Renal pelvis (tissue), 4 donors: ENCODE measurements around the gene CADM3. TPM values are rescaled to one million over a fixed set of nuclear protein-coding genes. Genes with fewer than 3 reads are reported as not detected.
A peak's percentile ranks its signal among the peaks of the same experiment; 100 is the strongest.

Source experiments
- DNase-seq: peaks from one replicate; pipeline ENCODE4 v3.0.0-alpha.2; 2013
- polyA plus RNA-seq, 3 donors: library from polyadenylated mRNA; unstranded; fragments of 120-200 nt; gene quantifications; one replicate each; pipeline ENCODE4 v1.2.1, GENCODE V29; 2013; ENCODE audit not compliant: insufficient read length in 3 of 3

CADM3 gene
- polyA plus RNA-seq, 3 donors: 0.17 to 0.54 TPM; not detected in 1

DNA sequence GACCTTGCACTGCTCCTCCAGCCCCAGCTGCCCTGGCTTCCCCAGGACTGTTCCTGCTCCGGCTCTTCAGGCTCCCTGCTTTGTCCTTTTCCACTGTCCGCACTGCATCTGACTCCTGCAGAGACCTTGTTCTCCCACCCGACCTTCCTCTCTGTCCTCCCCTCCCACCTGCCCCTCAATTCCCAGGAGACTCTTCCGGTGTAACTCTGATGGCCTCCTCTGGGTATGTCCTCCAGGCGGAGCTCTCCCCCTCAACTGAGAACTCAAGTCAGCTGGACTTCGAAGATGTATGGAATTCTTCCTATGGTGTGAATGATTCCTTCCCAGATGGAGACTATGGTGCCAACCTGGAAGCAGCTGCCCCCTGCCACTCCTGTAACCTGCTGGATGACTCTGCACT, 33.8 kb downstream of the CADM3 start:
- DNase-seq: no peak

DNA sequence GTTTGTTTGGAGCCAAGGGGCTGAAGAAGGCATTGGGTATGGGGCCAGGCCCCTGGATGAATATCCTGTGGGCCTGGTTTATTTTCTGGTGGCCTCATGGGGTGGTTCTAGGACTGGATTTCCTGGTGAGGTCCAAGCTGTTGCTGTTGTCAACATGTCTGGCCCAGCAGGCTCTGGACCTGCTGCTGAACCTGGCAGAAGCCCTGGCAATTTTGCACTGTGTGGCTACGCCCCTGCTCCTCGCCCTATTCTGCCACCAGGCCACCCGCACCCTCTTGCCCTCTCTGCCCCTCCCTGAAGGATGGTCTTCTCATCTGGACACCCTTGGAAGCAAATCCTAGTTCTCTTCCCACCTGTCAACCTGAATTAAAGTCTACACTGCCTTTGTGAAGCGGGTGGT, 34.7 kb downstream of the CADM3 start:
- no peak for DNase-seq

DNA sequence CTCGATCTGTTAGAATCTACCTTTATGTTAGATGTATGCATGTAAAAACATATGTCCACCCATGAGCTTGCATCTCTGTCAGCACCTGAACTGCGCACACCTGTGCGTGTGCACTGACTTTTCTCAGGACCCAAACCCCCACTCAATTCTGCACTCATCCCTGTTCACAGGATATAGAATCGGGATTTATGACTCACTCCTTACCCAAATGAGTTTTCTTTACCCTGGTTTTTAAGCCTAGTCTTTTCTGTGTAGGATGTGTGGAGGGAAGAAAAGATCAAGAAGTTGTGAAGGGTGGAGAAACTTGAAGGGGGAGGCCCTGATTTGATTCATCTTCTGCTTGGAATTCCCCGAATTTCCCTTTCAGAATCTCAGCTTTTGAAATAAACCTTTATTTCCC, 35.7 kb downstream of the CADM3 start:
- DNase-seq: no peak

GRCh38 chr1:159207774-159208173, 36.4 kb downstream of the CADM3 start:
- DNase-seq: no peak

- peak; percentile 21 for DNase-seq
These were observed 36.9 kb downstream of the CADM3 start for GRCh38 chr1:159208175-159208825.

- DNase-seq: no peak
These were observed 37.6 kb downstream of the CADM3 start for GRCh38 chr1:159209061-159209460.

DNA sequence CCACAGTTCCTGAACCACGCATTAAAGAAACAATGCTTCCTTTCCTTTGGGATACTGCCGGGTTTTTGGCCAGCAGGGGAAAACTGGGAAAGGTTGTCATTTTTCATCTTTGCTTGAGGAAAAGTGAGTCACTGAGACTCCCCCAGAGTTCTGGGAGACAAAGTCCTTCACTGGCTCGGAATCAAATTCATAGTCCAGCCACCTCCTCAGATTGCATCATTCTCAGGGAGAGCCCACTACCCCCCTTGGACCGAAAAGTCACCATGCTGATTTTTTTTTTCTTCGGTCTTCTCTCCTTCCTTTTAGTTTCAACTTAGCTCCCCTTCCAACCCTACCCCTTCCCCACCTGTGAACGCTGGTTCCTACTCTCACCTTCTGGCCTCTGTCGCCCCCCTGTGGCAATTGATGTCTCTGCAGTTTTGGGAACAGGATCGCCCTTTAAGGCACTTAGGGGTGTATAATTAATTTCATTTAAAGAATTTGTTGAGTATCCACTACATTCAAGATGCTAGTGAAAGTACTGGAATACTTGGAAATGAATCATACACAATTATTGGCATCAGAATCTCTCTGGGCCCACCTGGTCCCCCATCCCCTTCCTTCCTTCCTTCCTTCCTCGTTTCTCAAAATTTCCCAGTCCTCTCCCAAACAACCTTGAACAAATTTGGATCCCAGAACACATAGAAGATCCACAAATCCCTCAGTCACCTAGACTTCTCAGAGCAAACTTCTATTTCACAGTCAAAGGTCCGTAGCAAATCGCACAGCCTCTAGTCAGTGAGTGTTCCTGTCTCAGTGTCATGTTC, 40.1 kb downstream of the CADM3 start:
- DNase-seq: peak; percentile 14

DNA sequence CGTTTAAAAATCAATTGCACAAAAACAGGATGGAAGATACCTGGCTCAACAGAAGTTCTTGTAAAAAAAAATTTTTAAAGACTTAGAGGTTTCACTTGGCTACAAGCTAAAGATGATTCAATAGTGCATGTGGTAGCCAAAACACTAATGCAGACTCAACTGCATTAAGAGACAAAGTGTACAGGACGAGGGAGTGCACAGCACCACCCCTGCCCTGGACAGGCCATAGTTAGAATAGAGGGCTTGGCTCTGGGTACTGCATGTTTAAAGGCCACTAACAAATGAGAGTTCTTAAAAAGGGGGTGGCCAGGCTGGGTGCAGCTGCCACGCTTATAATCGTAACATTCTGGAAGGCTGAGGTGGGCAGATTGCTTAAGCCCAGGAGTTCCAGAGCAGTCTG, 41.2 kb downstream of the CADM3 start:
- DNase-seq: no peak

DNA sequence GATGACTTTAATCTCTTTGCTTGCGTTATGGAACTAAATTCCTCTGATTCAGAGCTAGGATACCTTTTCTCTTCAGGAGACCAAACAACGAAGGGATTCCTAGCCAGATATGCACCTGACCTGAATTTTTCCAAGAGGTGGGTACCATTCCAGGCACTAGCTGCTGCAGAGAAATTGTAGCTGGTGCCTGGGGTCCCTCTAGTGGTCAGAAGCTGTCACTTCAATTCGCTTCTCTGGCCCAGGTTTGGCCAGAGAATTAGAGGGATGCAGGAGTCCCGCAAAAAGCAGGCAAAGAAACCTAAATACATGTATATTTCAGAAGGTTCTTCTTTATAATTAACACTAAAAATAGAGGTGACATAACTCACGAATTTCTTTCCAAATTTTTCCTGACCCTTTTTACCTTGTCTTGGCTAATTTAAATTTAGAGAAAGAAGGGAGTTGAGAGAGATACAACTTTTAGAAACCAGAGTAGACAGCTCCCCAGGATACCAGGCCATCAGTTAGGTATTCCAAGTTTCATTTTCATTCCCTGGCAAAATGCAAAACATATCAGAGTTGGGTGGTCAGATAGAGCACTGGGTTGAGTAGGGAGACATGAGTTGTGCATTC, 42.8 kb downstream of the CADM3 start:
- peak; percentile 24 for DNase-seq

DNA sequence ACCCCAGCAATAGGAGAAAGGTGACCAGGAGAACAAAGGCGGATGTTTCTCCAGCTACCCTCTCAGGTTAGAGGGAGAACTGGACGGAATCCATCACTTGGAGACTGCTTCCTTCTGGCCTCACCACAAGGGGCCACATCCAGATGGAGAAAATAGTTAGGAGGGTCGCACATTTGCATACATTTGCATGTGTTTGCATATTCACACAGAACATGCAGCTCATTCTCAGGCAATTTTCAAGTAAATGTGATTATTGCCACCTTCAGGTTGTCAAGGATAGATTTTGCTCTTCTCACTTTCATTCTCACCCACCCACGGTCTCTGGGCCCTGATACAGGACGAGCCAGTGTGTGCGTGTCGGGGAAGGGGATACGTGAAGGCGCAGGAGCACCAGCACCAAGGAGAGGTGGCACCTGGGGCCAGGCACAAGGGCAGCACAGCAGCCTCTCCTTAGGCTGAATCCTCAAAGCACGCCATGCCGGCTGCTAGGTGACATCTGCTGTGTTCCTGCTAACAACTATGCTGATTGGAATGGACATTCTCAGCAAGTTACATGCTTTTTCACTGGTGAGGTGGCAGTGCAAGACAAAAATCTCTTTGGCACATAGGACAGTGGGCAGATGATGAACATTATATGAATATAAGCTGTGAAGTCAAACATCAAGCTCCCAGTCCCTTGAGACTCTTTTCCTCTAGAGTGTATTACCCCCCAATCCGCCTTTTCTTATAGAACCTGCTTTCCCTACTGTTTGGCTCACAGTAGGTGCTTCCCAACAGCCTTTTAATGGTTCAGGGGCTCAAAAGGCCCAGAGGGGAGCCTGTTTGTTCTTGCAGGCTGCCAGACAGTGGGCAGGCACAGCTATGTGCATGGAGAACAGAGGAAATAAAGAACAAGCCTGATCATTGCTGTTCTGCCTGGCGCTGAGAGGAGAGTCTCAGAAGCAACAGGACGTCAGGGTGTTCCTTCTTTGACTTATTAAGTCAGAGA, 47.5 kb downstream of the CADM3 start:
- DNase-seq: no peak

DNA sequence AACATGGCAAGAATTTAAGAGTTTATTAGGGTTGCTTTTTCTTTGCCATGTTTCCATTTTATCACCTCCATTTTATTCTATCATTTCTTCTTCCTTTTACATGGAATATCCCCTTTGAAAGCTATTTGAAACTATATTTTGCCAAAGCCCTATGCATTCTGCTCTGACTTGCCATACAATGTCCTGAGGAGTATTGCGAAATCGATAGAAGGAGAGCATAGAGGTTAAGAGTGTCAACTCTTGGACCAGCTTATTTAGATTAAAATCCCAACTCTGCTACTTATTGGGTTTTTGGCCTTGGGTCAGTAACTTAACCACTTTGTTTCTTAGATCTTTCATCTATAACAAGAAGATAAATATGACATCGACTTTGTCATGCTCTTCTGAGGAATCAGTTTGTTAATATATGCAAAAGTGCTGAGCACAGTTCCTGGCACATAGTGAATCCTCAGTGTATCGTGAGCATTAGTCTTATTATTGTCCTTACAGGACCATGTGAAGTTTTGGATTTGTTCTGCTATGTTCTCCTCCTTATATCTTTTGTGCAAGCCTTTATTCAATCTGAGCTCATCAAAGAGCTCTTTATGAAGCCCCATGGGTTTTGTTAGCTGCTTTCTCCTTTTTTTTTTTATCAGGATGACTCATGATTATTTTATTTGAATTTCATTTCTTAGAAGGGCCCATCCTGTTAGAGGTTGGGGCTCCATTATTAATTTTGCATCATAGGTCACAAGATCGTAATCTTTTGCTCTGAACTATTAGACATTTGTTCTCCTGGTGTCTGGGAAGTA, 50.9 kb downstream of the CADM3 start:
- DNase-seq: no peak

DNA sequence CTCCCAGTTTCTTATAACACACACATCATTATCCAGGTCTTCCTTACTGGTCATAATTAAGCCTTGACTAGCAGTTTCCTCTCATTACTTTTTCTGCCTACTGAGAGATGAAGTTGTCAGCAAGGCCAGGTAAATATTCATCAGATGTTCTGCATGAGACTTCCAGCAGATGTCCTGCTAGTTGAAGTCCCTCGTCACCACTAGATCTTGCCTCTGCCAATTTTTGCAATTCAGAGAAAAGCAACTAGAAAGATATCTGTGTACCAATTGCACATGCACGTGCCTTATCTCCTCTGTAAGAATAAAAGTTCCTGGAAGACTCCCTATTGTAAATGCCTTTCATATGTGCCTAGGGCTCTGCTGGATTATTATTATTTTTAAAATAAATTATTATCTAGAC, 51.6 kb downstream of the CADM3 start:
- no peak for DNase-seq

DNA sequence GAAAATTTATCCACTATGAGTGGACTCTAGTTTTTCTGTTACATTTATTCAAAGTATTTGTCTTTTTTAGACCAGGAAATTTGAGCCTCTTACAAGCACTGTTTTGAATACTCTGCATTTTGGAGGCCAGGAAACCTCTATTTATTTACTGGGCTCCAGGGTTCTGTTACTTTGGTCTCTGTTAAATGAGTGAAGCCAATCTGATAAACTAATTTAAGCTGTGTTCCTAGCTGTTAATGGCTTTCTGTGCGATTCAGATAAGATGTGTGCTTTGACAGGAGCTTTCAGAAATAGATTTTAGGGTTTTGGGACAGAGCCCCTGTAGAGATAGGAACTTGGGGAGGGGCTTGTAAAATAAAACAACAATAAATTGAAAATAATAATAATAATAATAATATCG, 57.1 kb downstream of the CADM3 start:
- DNase-seq: no peak

DNA sequence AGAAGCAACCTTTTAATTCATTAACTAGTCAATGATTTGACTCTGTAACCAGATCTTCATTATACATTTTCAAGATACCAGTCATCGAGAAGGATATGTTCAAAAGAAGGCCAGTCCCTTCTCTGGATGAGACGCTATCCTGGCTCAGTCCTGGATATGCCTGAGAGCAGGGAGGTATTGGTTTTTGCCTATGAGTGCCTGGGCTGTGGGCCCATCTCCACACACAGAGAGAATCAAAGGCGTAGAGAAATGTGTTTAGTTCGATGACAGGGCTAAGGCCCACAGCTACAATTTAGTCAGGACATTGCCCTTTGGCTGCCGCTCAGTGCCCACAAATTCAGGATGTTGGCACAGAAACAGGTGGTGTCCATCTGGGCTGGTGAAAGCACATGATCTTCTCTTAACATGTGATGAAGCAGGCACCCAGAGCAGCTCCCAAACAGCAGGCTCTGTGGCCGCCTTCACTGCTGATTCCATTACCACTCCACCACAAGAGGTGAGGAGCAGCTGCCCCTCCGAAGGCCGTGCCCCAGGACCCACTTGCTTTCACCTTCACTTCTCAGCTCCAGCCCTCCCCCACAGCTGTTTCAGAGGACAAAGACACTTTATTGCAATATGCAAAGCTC, 58.0 kb downstream of the CADM3 start:
- DNase-seq: no peak

GRCh38 chr1:159229896-159230295, 58.5 kb downstream of the CADM3 start:
- DNase-seq: no peak

- DNase-seq: no peak
These were observed 68.3 kb downstream of the CADM3 start for GRCh38 chr1:159239551-159240220.

GRCh38 chr1:159247266-159247665, 75.9 kb downstream of the CADM3 start:
- DNase-seq: no peak

- DNase-seq: no peak
These were observed 76.9 kb downstream of the CADM3 start for GRCh38 chr1:159248311-159248710.

- DNase-seq: no peak
These were observed 79.3 kb downstream of the CADM3 start for GRCh38 chr1:159250638-159251216.
